Thymus (tissue), 11 donors: ENCODE data around the gene DYNLT3. TPM values are rescaled to one million over a fixed set of nuclear protein-coding genes. Genes with fewer than 3 reads are reported as not detected.

ENCODE experiments used
- DNase-seq, 9 donors: peaks; one replicate each; pipeline ENCODE4 v3.0.0-alpha.2; 2013; ENCODE audit warnings: low spot score in 9 of 9, low read depth in 6 of 9, missing footprints in 1 of 9
- H3K27ac ChIP-seq, 2 donors: one replicate each; pipeline ENCODE4 v1.5.1; 2013; ENCODE audit warnings: control low read depth in 1 of 2, low read depth in 1 of 2, low read length in 1 of 2, mild to moderate bottlenecking in 1 of 2, moderate library complexity in 1 of 2
- H3K27me3 ChIP-seq, 2 donors: one replicate each; pipeline ENCODE4 v1.5.1; 2013; ENCODE audit warnings: low read length in 1 of 2; ENCODE audit not compliant: control insufficient read depth in 2 of 2, insufficient read depth in 1 of 2
- H3K36me3 ChIP-seq, 2 donors: one replicate each; pipeline ENCODE4 v1.5.1; 2013; ENCODE audit warnings: low read length in 1 of 2, mild to moderate bottlenecking in 1 of 2, moderate library complexity in 1 of 2; ENCODE audit not compliant: control insufficient read depth in 2 of 2, insufficient read depth in 2 of 2
- H3K4me1 ChIP-seq, 2 donors: one replicate each; pipeline ENCODE4 v1.5.1; 2013; ENCODE audit warnings: low read length in 2 of 2; ENCODE audit not compliant: control insufficient read depth in 2 of 2, insufficient read depth in 2 of 2
- H3K4me3 ChIP-seq, 2 donors: one replicate each; pipeline ENCODE4 v1.5.1; 2013; ENCODE audit warnings: low read length in 2 of 2, control low read depth in 1 of 2, mild to moderate bottlenecking in 1 of 2
- H3K9me3 ChIP-seq, 2 donors: one replicate each; pipeline ENCODE4 v1.5.1; 2013; ENCODE audit warnings: low read length in 1 of 2, mild to moderate bottlenecking in 1 of 2; ENCODE audit not compliant: control insufficient read depth in 2 of 2, insufficient read depth in 1 of 2
- WGBS: extraction: QIAGEN DNeasy Blood & Tissue Kit; methylation state at CpG from one replicate; pipeline ENCODE4 v1.1.7; 2013; 5-methylcytosine and 5-hydroxymethylcytosine counted together
- polyA plus RNA-seq: library from polyadenylated mRNA; stranded (reverse); fragments of 200-250 nt; gene quantifications from one replicate; pipeline ENCODE4 v1.2.3, GENCODE V29; 2013
- total RNA-seq: library from RNA; stranded (reverse); fragments of 120-200 nt; gene quantifications from one replicate; pipeline ENCODE4 v1.2.4, GENCODE V29; 2013
- donor health status: healthy.

The DYNLT3 gene
- total and polyA plus RNA-seq, 2 donors = 10.4 to 47.4 TPM

DNA sequence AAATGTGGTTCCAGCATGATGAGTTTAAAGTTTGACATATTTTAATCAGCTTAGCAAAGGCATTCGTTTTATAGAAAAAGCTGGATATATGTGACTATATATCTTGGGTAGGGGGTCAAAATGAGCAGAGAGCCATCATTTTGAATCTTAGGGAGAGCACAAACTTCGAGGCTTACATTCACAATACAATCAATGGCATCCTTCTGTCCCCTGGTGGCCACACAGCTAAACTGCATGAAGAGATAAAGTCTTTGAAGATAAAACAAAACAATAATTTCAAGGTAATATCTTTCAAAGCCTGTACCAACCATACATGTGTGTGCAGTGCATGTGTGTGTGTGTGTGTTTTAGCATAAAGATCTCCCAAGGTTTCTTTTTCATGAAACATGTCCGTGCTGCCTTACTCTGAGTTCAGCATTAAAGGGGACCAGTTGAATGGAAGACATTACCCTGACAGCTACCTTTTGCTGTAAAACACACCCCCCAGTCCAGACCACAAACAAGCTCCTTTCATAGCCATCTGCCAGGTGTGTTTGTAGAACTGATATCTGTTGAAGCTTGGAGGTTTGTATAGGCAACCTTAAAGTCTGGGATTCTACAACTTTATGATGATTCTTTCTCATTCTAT, 22.0 kb downstream of the DYNLT3 start:
- peak in 7 of 9 donors; percentile 38 to 82 (median 53) for DNase-seq
- H3K27me3 ChIP-seq = no peaks in the 10 kb centered on the region
- H3K36me3 ChIP-seq = no peaks in the 10 kb centered on the region
- no peaks in the 10 kb centered on the region for H3K9me3 ChIP-seq
- no peak overlapping the region for H3K4me3 ChIP-seq
- 3% methylated on average over 3 of the region's 3 CpGs for WGBS
- H3K27ac ChIP-seq = peak overlapping the region in 1 of 2 donors; percentile 43
- H3K4me1 ChIP-seq = peaks cover 0 to 22% of the 10 kb centered on the region in 2 donors

DNA sequence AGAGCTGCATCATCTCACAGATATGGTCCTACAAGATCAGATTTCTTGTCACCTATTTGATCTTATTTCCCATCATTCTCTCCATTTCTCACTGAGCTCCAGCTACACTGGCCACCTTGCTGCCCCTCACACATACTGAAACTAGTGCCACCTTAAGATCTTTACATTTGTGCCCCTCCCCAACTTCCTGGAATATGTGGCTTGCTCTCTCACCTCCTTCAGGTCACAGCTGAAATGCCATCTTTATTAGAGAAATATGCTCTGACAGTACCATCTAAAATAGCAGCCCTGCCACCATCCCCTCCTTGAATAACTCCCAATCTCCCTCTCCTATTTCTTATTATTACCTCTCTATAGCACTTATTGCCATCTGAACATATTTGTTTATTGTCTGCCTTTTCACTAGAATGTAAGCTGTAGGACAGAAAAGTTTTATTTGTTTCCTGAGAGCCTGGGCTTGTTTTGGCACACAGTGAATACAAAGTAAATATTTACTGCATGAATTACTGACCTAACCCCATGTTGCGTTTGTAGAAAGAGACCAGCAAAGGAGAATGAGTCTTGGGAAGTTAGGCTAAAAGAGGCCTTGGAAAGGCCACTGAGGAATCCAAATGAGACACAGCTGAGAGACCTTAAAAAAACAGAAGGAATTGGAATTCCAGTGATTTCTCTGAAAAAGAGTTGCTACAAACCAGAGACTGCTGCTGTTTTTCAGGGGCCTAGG, 22.7 kb downstream of the DYNLT3 start:
- Histone ChIP-seq H3K27me3 (no peaks in the 10 kb centered on the region), H3K4me1 (peaks cover 0 to 22% of the 10 kb centered on the region in 2 donors), H3K4me3 (no peak overlapping the region), H3K27ac (no peak overlapping the region), H3K9me3 (no peaks in the 10 kb centered on the region), H3K36me3 (no peaks in the 10 kb centered on the region)
- WGBS = 98% methylated on average over 1 of the region's 1 CpG
- peak in 2 of 9 donors; percentile 16 to 40 for DNase-seq

DNA sequence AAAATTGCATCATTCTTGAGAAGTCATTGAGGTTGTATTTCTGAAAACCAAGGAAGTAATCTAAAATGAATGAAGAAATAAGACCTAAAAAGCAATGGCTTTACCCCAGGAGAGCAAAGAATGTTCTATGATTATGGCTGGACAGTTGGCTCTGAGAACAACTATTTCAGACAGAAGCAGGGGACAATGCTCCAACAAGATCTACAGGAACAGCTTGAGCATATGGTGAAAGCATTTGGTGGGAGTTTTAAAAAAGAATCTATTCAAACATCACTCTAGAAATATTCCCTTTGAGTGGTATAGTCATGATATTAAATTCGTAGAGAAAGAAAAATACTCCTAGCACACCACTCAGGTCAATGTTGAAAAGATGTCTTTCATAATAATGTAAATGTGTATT, 26.7 kb downstream of the DYNLT3 start:
- H3K4me1 ChIP-seq = peaks cover 2 to 22% of the 10 kb centered on the region in 2 donors
- WGBS = 96% methylated on average over 1 of the region's 1 CpG
- H3K4me3 ChIP-seq = no peak overlapping the region
- H3K27me3 ChIP-seq = no peaks in the 10 kb centered on the region
- no peaks in the 10 kb centered on the region for H3K9me3 ChIP-seq
- H3K27ac ChIP-seq = no peak overlapping the region
- no peaks in the 10 kb centered on the region for H3K36me3 ChIP-seq
- DNase-seq = no peak

DNA sequence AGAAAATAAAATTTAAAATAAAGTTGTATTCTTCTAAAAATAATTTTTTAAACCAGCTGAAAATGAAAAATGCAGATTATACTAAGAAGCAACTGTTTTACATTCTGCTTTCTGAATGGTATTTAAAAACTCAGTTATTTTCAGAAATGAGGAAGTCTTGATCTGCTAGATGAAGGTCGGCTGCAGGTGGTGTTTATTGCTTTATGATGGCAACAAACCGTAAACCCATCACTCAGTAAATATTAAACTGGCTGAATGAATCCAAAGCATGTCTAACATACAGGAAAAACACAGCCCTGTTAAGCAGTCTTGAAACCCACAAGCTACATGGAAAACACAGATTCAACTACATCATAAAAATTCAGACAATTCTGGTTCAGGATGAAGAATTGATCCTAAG, 29.3 kb downstream of the DYNLT3 start:
- H3K36me3 ChIP-seq = no peaks in the 10 kb centered on the region
- no peaks in the 10 kb centered on the region for H3K27me3 ChIP-seq
- no peak overlapping the region for H3K4me3 ChIP-seq
- peaks cover 2 to 3% of the 10 kb centered on the region in 2 donors for H3K4me1 ChIP-seq
- DNase-seq = peak in 3 of 9 donors; percentile 15 to 60 (median 24)
- H3K27ac ChIP-seq = peak overlapping the region in 1 of 2 donors; percentile 21
- H3K9me3 ChIP-seq = no peaks in the 10 kb centered on the region
- WGBS = 3% methylated on average over 2 of the region's 2 CpGs

DNA sequence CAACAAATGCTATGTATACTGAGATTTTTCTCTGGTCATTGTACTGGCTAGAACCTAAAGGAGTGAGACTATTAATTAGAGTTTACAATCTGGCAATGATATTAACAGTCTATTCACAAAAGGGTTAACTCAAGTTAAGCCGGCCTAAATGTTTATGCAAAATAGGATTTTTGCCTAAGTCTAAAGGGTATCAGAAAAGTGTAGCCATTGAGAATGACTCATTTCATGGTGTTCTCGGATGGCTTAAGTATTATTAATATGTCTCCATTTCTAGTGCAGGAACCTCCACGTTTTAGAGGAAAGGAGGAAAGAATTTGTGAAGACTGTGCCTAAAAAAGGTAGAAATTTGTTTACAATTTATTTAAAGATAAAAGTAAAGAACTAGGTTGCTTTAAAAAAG, 29.8 kb downstream of the DYNLT3 start:
- Histone ChIP-seq H3K27me3 (no peaks in the 10 kb centered on the region), H3K9me3 (no peaks in the 10 kb centered on the region), H3K4me1 (peaks cover 2 to 3% of the 10 kb centered on the region in 2 donors), H3K36me3 (no peaks in the 10 kb centered on the region), H3K27ac (peak overlapping the region in 1 of 2 donors; percentile 21), H3K4me3 (no peak overlapping the region)
- 47% methylated on average over 3 of the region's 3 CpGs for WGBS
- DNase-seq = no peak

DNA sequence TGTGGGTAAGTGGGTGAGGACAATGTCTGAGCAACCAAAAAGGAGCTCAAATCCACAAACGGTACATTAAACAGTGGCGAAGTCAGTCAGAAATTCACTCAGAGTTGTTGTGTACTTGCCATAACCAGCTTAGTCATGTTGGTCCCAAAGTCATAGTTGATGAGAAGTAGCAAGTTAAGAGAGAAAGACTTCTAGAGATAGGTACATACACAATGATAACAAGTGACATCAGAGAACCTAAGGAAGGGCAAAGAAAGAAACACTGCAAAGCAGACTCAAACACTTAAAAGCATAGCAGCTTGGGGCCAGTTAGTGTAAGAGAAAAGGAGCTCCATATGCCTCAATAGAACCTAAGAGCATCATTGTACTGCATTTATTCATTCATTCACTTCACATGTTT, 30.2 kb downstream of the DYNLT3 start:
- H3K4me1 ChIP-seq = peaks cover 2 to 3% of the 10 kb centered on the region in 2 donors
- WGBS = 65% methylated on average over 2 of the region's 2 CpGs
- H3K4me3 ChIP-seq = no peak overlapping the region
- H3K27me3 ChIP-seq = no peaks in the 10 kb centered on the region
- no peaks in the 10 kb centered on the region for H3K9me3 ChIP-seq
- no peaks in the 10 kb centered on the region for H3K36me3 ChIP-seq
- peak in 1 of 9 donors; percentile 35 for DNase-seq
- peak overlapping the region in 1 of 2 donors; percentile 55 for H3K27ac ChIP-seq

DNA sequence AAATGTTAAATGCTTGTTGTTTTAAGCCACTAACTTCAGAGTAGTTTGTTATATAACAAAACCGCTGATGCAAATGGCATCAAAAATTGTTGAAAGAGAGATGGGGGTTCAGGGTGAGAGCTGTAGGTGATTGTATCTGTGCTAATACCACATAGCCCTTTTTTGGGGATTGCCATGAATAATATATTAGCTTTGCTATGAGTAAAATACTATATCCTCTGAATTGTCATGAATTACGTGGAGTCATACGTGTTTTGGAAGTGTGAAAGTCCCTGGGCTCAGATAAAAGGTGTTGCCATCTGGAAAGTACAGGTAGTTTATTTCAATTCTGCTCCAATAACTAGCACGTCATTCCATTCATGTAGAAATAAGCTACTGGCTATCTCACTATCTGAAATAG, 30.6 kb downstream of the DYNLT3 start:
- no peaks in the 10 kb centered on the region for H3K36me3 ChIP-seq
- no peaks in the 10 kb centered on the region for H3K27me3 ChIP-seq
- H3K27ac ChIP-seq = peak overlapping the region in 1 of 2 donors; percentile 55
- DNase-seq = no peak
- 94% methylated on average over 4 of the region's 4 CpGs for WGBS
- H3K9me3 ChIP-seq = no peaks in the 10 kb centered on the region
- no peak overlapping the region for H3K4me3 ChIP-seq
- H3K4me1 ChIP-seq = peaks cover 2 to 3% of the 10 kb centered on the region in 2 donors

DNA sequence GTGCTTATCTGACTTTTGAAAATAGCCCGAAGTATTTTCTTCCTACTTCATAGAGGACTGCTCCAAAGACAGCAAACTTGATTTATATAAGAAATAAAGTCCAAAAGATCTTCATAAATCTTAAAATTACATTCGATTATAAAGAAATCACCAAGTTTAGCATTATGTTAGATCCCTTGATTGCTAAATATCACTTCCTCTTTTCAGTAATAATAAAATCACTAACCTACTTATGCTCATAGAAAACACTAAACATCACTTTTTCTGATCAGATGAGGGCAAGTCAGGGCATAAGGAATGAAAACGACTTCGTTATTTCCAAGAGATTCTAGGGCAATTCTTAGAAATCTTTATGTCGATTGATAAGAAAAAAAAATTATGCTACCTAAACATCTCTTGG, 32.0 kb downstream of the DYNLT3 start:
- Histone ChIP-seq H3K27me3 (no peaks in the 10 kb centered on the region), H3K4me1 (peaks cover 2 to 3% of the 10 kb centered on the region in 2 donors), H3K36me3 (no peaks in the 10 kb centered on the region), H3K27ac (no peak overlapping the region), H3K9me3 (no peaks in the 10 kb centered on the region), H3K4me3 (no peak overlapping the region)
- no peak for DNase-seq
- WGBS = 90% methylated on average over 5 of the region's 5 CpGs

DNA sequence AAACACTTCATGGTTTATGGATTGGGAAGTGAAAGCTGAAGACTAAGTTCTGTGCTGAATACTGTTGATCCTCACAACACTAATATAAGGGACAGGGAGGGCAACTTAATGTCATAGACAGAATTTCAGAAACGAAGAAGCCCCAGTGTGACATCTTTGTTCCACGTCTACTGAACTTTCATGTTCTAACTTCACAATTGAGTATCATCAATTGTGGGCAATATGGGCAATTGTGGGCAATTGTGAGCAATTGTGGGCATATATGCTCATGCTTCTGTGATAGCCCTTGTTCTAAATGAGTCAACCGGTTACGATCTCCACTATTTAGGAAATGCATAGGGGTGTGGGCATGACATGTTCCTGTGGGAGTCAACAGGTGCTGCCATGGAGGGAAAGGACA, 33.8 kb downstream of the DYNLT3 start:
- DNase-seq = no peak
- WGBS = 90% methylated on average over 4 of the region's 4 CpGs
- H3K4me3 ChIP-seq = no peak overlapping the region
- H3K27me3 ChIP-seq = no peaks in the 10 kb centered on the region
- H3K27ac ChIP-seq = no peak overlapping the region
- H3K4me1 ChIP-seq = peaks cover 2 to 3% of the 10 kb centered on the region in 2 donors
- H3K9me3 ChIP-seq = no peaks in the 10 kb centered on the region
- H3K36me3 ChIP-seq = no peaks in the 10 kb centered on the region
